PC-3 (cell line): ENCODE measurements around the gene UBN2. TPM values are rescaled to one million over a fixed set of nuclear protein-coding genes. Genes with fewer than 3 reads are reported as not detected.
"Not testable (repeated sequence)": the region's sequence is repeated elsewhere in the genome, so short reads cannot be mapped to it uniquely, and the experiment has no call there.

Source experiments
- ATAC-seq: fragments of 200-7000 bp; cut with Tn5 transposase; 2 replicates; pipeline ENCODE4 v1.9.1; 2020; ENCODE audit warnings: mild to moderate bottlenecking, moderate library complexity
- BruUV-seq: library from RNA; stranded (reverse); fragments of 400-500 nt; replicated peaks from 2 replicates; lab custom pipeline; 2021; lab: Mats Ljungman, UMichigan
- CTCF ChIA-PET: fragments of 300-600 bp; sonication (Branson Sonifier 250); formaldehyde crosslinking; loops from one replicate; lab custom pipeline; 2022; ENCODE audit warnings: antibody characterized with exemption; lab: Charles Lee
- POLR2A ChIA-PET: fragments of 300-600 bp; sonication (Branson Sonifier 250); formaldehyde crosslinking; loops from one replicate; lab custom pipeline; 2022; ENCODE audit warnings: antibody characterized with exemption; ENCODE audit not compliant: unreplicated experiment; lab: Charles Lee
- DNase-seq: peaks from one replicate; pipeline ENCODE4 v3.0.0-alpha.2; 2015
- H2AFZ ChIP-seq: fragments of 300-600 bp; sonication (generic); 2 replicates; pipeline ENCODE4 v1.6.0; 2016; ENCODE audit warnings: antibody characterized with exemption, low read length
- H3F3A ChIP-seq: fragments of 300-600 bp; sonication (generic); one replicate; pipeline ENCODE4 v1.6.0; 2017; ENCODE audit warnings: antibody characterized with exemption, low read length, control low read depth, mild to moderate bottlenecking; ENCODE audit not compliant: unreplicated experiment
- H3K27ac ChIP-seq: fragments of 300-600 bp; sonication (generic); 2 replicates; pipeline ENCODE4 v1.5.1; 2016; ENCODE audit warnings: mild to moderate bottlenecking, low read length
- H3K27me3 ChIP-seq: fragments of 300-600 bp; sonication (generic); 2 replicates; pipeline ENCODE4 v1.6.1; 2016; ENCODE audit warnings: low read length, mixed read lengths
- H3K36me3 ChIP-seq: fragments of 300-600 bp; sonication (generic); 2 replicates; pipeline ENCODE4 v1.6.1; 2016; ENCODE audit warnings: low read depth, mixed run types, low read length, mixed read lengths
- H3K4me1 ChIP-seq: fragments of 300-600 bp; sonication (generic); 2 replicates; pipeline ENCODE4 v1.5.1; 2016; ENCODE audit warnings: low read length; ENCODE audit not compliant: insufficient read depth
- H3K4me2 ChIP-seq: fragments of 300-600 bp; sonication (generic); 2 replicates; pipeline ENCODE4 v1.6.0; 2016; ENCODE audit warnings: low read length
- H3K4me3 ChIP-seq: fragments of 300-600 bp; sonication (generic); 2 replicates; pipeline ENCODE4 v1.5.1; 2016; ENCODE audit warnings: mild to moderate bottlenecking, low read length, mixed read lengths
- H3K79me2 ChIP-seq: fragments of 300-600 bp; sonication (generic); 2 replicates; pipeline ENCODE4 v1.6.1; 2017; ENCODE audit warnings: low read length, mixed read lengths
- H3K9ac ChIP-seq: fragments of 300-600 bp; sonication (generic); 2 replicates; pipeline ENCODE4 v1.6.0; 2016; ENCODE audit warnings: mild to moderate bottlenecking, low read length
- H3K9me2 ChIP-seq: fragments of 300-600 bp; sonication (generic); replicated peaks from 2 replicates; pipeline ENCODE4 v1.6.1; 2016; ENCODE audit warnings: mixed run types, low read length, mixed read lengths
- H3K9me3 ChIP-seq: fragments of 300-600 bp; sonication (generic); 2 replicates; pipeline ENCODE4 v1.6.1; 2016; ENCODE audit warnings: low read length, mixed read lengths
- H4K20me1 ChIP-seq: fragments of 300-600 bp; sonication (generic); 2 replicates; pipeline ENCODE4 v1.6.1; 2016; ENCODE audit warnings: low read length, mixed read lengths
- CTCF ChIP-seq: fragments of 300-600 bp; sonication (generic); conservative IDR thresholded peaks from 2 replicates; pipeline ENCODE4 v1.5.1; 2017; ENCODE audit warnings: antibody characterized with exemption, low read depth, mild to moderate bottlenecking, low read length
- EZH2 ChIP-seq: fragments of 300-600 bp; sonication (generic); IDR thresholded peaks from one replicate; pipeline ENCODE4 v1.6.1; 2017; ENCODE audit warnings: antibody characterized with exemption, mild to moderate bottlenecking, low read length; ENCODE audit not compliant: unreplicated experiment
- EZH2phosphoT487 ChIP-seq: fragments of 300-600 bp; sonication (generic); IDR thresholded peaks from 2 replicates; pipeline ENCODE4 v1.6.1; 2018; ENCODE audit warnings: mild to moderate bottlenecking, antibody characterized with exemption, low read length, borderline replicate concordance
- intact Hi-C: fragments of 100-400 bp; cut with micrococcal nuclease; formaldehyde crosslinking; loops from 2 replicates; pipeline ENCODE4 v1.9.0; 2023
- total RNA-seq: library from RNA; depleted of rRNA; stranded (reverse); fragments of >200 nt; gene quantifications from 2 replicates; pipeline ENCODE4 v1.2.3, GENCODE V29; 2014

UBN2 gene
- total RNA-seq, 1 experiment from 2014 or later = 2.2 TPM

GRCh38 chr7:139218173-139218572 lies 12.9 kb upstream of the UBN2 start:
- Histone ChIP-seq H3K4me1 (no peaks in the 10 kb centered on the region), H4K20me1 (no peaks in the 10 kb centered on the region), H3K4me2 (no peak overlapping the region), H3K79me2 (no peaks in the 10 kb centered on the region), H3F3A (no peaks in the 10 kb centered on the region), H3K27me3 (no peaks in the 10 kb centered on the region), H3K36me3 (no peaks in the 10 kb centered on the region), H3K9me3 (no peaks in the 10 kb centered on the region), H3K9ac (no peak overlapping the region), H2AFZ (no peak overlapping the region), H3K4me3 (no peak overlapping the region), H3K27ac (no peak overlapping the region), H3K9me2 (no peaks in the 10 kb centered on the region)
- ChIA-PET POLR2A (no interaction called here), CTCF (no interaction called here)
- no TSS peak for BruUV-seq
- TF ChIP-seq EZH2phosphoT487 = no peak
- no peak for TF ChIP-seq EZH2
- TF ChIP-seq CTCF = no peak
- intact Hi-C loops = no loop called here
- DNase-seq (no peak), ATAC-seq (no peak)

GRCh38 chr7:139224219-139224618 lies 6.8 kb upstream of the UBN2 start:
- no peak for ATAC-seq

GRCh38 chr7:139224836-139225235 lies 6.2 kb upstream of the UBN2 start:
- H3K4me2 ChIP-seq, H4K20me1 ChIP-seq, H3K4me3 ChIP-seq, H3K27me3 ChIP-seq, POLR2A ChIA-PET, H3F3A ChIP-seq, intact Hi-C loops, H2AFZ ChIP-seq, H3K9ac ChIP-seq, H3K79me2 ChIP-seq, H3K9me2 ChIP-seq, ATAC-seq, H3K27ac ChIP-seq, H3K4me1 ChIP-seq, BruUV-seq, H3K36me3 ChIP-seq, DNase-seq, CTCF ChIA-PET, H3K9me3 ChIP-seq: not testable (repeated sequence)

More at GRCh38 chr7:139224219-139224618, 6.8 kb upstream of the UBN2 start:
- DNase-seq = no peak
- Histone ChIP-seq H4K20me1 (no peaks in the 10 kb centered on the region), H3K79me2 (no peaks in the 10 kb centered on the region), H3K9me3 (no peaks in the 10 kb centered on the region), H3K4me3 (no peak overlapping the region), H3K27me3 (no peaks in the 10 kb centered on the region), H3K9ac (no peak overlapping the region), H3K4me2 (no peak overlapping the region), H2AFZ (no peak overlapping the region), H3K9me2 (no peaks in the 10 kb centered on the region), H3K27ac (no peak overlapping the region), H3K4me1 (no peaks in the 10 kb centered on the region), H3F3A (no peaks in the 10 kb centered on the region), H3K36me3 (no peaks in the 10 kb centered on the region)
- POLR2A ChIA-PET = no interaction called here
- BruUV-seq = no TSS peak
- intact Hi-C loops = no loop called here
- CTCF ChIA-PET = no interaction called here
- TF ChIP-seq EZH2phosphoT487 (no peak), EZH2 (no peak), CTCF (no peak)

- H3K9me2 ChIP-seq, CTCF ChIA-PET, H3K4me2 ChIP-seq, H3K4me1 ChIP-seq, H2AFZ ChIP-seq, H3K79me2 ChIP-seq, H3F3A ChIP-seq, ATAC-seq, H3K27me3 ChIP-seq, H4K20me1 ChIP-seq, DNase-seq, H3K27ac ChIP-seq, H3K4me3 ChIP-seq, H3K9me3 ChIP-seq, POLR2A ChIA-PET, H3K36me3 ChIP-seq, BruUV-seq, intact Hi-C loops, H3K9ac ChIP-seq: not testable (repeated sequence)
Observed at GRCh38 chr7:139225286-139226157, 5.5 kb upstream of the UBN2 start.

- H3K27me3 ChIP-seq, H3K36me3 ChIP-seq, H3K4me2 ChIP-seq, H3K9me2 ChIP-seq, DNase-seq, H3K4me3 ChIP-seq, POLR2A ChIA-PET, H3K27ac ChIP-seq, H3K4me1 ChIP-seq, BruUV-seq, H3K9me3 ChIP-seq, H3K9ac ChIP-seq, CTCF ChIA-PET, H4K20me1 ChIP-seq, ATAC-seq, intact Hi-C loops, H3F3A ChIP-seq, H2AFZ ChIP-seq, H3K79me2 ChIP-seq: not testable (repeated sequence)
Observed at GRCh38 chr7:139226158-139226515, 4.9 kb upstream of the UBN2 start.
